ENCODE data around the gene SYNGR1.

SYNGR1 gene

GRCh38 chr22:39434243-39434653 is 84.5 kb downstream of the SYNGR1 start:
- no peaks in the 10 kb centered on the region for H3K36me3 ChIP-seq (ENCODE audit: insufficient read depth)
- H3K27ac ChIP-seq, result no peak overlapping the region
- H2AFZ ChIP-seq (ENCODE audit: low read depth), result no peak overlapping the region
- peaks cover 96% of the 10 kb centered on the region for H3K4me1 ChIP-seq (ENCODE audit: low read depth, poor library complexity, severe bottlenecking)
- H4K20me1 ChIP-seq (ENCODE audit: insufficient read depth), result no peaks in the 10 kb centered on the region
- no peak overlapping the region for H3K9ac ChIP-seq
- no peak overlapping the region for H3K4me3 ChIP-seq (IDR thresholded peaks at IDR 0.05; ENCODE audit: insufficient read depth, low read depth, low read length)
- H3K79me2 ChIP-seq (ENCODE audit: insufficient read depth, low read depth), result 0 out of 2 replicates have a peak, but pooled peaks cover 13% of the 10 kb centered on the region
- no peaks in the 10 kb centered on the region for H3K27me3 ChIP-seq (ENCODE audit: insufficient read depth, low read depth)
- H3K4me2 ChIP-seq, result no peak overlapping the region; the same call in 1 of the 2 replicates
- no peak for TF ChIP-seq CTCF (conservative IDR thresholded peaks at IDR 0.05; ENCODE audit: low read depth, low read length)

- Histone ChIP-seq H3K4me3 (IDR thresholded peaks at IDR 0.05; ENCODE audit: insufficient read depth, low read depth, low read length) (no peak overlapping the region), H2AFZ (ENCODE audit: low read depth) (no peak overlapping the region), H3K4me1 (ENCODE audit: low read depth, poor library complexity, severe bottlenecking) (peaks cover 96% of the 10 kb centered on the region)
Measured at GRCh38 chr22:39434721-39435120, 84.9 kb downstream of the SYNGR1 start.

More at GRCh38 chr22:39434721-39435120, 84.9 kb downstream of the SYNGR1 start:
- Histone ChIP-seq H3K79me2 (ENCODE audit: insufficient read depth, low read depth) (0 out of 2 replicates have a peak, but pooled peaks cover 13% of the 10 kb centered on the region), H3K4me2 (no peak overlapping the region), H3K27me3 (ENCODE audit: insufficient read depth, low read depth) (no peaks in the 10 kb centered on the region), H3K27ac (no peak overlapping the region), H3K36me3 (ENCODE audit: insufficient read depth) (no peaks in the 10 kb centered on the region), H3K9ac (no peak overlapping the region), H4K20me1 (ENCODE audit: insufficient read depth) (no peaks in the 10 kb centered on the region)
- no peak for TF ChIP-seq CTCF (conservative IDR thresholded peaks at IDR 0.05; ENCODE audit: low read depth, low read length)

Measured in KMS-11 (cell line).